Ishikawa (cell line): Measurements from ENCODE around the gene ATP2B2.

Source experiments
- CEBPB ChIP-seq: IDR thresholded peaks from 2 replicates; pipeline ENCODE4 v1.6.1; 2012
- FOXM1 ChIP-seq: IDR thresholded peaks from 2 replicates; pipeline ENCODE4 v1.6.1; 2012; ENCODE audit warnings: low read depth, borderline replicate concordance
- RAD21 ChIP-seq: IDR thresholded peaks from 2 replicates; pipeline ENCODE4 v1.6.1; 2012; ENCODE audit warnings: low read depth
- TAF1 ChIP-seq: IDR thresholded peaks from 2 replicates; pipeline ENCODE4 v1.6.1; 2012; ENCODE audit warnings: low read depth, mild to moderate bottlenecking
- TCF12 ChIP-seq: IDR thresholded peaks from 2 replicates; pipeline ENCODE4 v1.6.1; 2012; ENCODE audit warnings: low read depth
- TEAD4 ChIP-seq: IDR thresholded peaks from 2 replicates; pipeline ENCODE4 v1.6.1; 2012
- YY1 ChIP-seq: IDR thresholded peaks from 2 replicates; pipeline ENCODE4 v1.6.1; 2012; ENCODE audit warnings: low read depth
- ZBTB7A ChIP-seq: IDR thresholded peaks from 2 replicates; pipeline ENCODE4 v1.6.1; 2012; ENCODE audit warnings: low read depth
- TF ChIP-seq, protein P1 (sequence below): IDR thresholded peaks from 2 replicates; pipeline ENCODE4 v1.6.1; 2012

DNA sequence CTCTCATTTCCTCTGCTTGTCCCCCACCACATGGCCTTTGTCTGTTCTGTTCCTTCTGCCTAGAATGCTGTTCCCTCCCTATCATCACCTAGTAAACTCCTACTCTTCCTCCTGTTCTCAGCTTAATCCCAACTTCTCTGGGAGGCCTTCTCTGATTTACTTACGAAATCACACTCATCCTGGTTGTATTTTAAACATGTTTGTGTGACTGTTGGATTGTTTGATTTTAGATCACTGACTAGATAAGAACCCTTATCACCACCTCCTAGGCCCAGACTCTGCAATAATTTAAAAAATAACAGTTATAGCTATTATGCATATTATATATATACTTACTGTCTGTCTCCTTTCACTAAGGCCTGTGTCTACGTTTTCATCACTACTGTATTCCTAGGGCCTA lies 26.1 kb downstream of the ATP2B2 start:
- TF ChIP-seq FOXM1 (no peak), YY1 (no peak), RAD21 (no peak), ZBTB7A (no peak), TCF12 (no peak), TEAD4 (no peak), CEBPB (no peak), TAF1 (no peak)
- TF ChIP-seq, protein P1, sequence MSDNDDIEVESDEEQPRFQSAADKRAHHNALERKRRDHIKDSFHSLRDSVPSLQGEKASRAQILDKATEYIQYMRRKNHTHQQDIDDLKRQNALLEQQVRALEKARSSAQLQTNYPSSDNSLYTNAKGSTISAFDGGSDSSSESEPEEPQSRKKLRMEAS: no peak
